Panc1 (cell line): ENCODE data around the gene PKIB.

ENCODE experiments used
- POLR2AphosphoS5 ChIP-seq: IDR thresholded peaks from 2 replicates; pipeline ENCODE4 v1.6.1; 2012; ENCODE audit warnings: mild to moderate bottlenecking, low read depth, low read length, moderate library complexity
- SIN3A ChIP-seq: IDR thresholded peaks from 2 replicates; pipeline ENCODE4 v1.6.1; 2012; ENCODE audit warnings: low read depth, mild to moderate bottlenecking, low read length, moderate library complexity, borderline replicate concordance; ENCODE audit not compliant: insufficient read depth
- TCF7L2 ChIP-seq: IDR thresholded peaks from 2 replicates; pipeline ENCODE4 v1.6.1; 2011; ENCODE audit warnings: mild to moderate bottlenecking, low read depth, low read length, inconsistent platforms
- TF ChIP-seq, protein P1 (sequence below): fragments of 450-650 bp; IDR thresholded peaks from 2 replicates; pipeline ENCODE4 v1.5.1; 2017; ENCODE audit warnings: mild to moderate bottlenecking

DNA sequence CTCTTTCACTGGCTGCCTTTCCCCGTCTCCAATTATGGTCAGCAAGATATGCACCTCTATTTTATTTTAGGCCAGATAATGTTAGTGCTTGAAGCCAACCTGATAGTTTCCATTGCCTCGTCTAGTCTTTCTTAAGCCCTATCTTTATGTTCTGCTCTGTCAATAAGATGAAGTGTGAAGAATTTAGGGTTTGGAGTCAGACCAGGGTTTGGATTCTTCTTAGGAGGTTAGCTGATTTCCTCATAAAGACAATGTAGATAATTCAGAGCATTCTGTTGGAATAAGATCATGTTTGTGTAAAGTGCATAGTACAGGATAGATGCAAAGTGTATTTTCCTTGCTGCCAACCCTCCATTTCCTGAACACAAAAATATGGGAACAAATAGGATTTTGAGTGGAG is 43.8 kb downstream of the PKIB start:
- no peak for TF ChIP-seq TCF7L2
- TF ChIP-seq, protein P1, sequence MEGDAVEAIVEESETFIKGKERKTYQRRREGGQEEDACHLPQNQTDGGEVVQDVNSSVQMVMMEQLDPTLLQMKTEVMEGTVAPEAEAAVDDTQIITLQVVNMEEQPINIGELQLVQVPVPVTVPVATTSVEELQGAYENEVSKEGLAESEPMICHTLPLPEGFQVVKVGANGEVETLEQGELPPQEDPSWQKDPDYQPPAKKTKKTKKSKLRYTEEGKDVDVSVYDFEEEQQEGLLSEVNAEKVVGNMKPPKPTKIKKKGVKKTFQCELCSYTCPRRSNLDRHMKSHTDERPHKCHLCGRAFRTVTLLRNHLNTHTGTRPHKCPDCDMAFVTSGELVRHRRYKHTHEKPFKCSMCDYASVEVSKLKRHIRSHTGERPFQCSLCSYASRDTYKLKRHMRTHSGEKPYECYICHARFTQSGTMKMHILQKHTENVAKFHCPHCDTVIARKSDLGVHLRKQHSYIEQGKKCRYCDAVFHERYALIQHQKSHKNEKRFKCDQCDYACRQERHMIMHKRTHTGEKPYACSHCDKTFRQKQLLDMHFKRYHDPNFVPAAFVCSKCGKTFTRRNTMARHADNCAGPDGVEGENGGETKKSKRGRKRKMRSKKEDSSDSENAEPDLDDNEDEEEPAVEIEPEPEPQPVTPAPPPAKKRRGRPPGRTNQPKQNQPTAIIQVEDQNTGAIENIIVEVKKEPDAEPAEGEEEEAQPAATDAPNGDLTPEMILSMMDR: no peak
- TF ChIP-seq POLR2AphosphoS5: no peak
- no peak for TF ChIP-seq SIN3A
